Hepatocyte (in vitro differentiated cells): ENCODE data around the gene OVOL2. TPM values are rescaled to one million over a fixed set of nuclear protein-coding genes. Genes with fewer than 3 reads are reported as not detected.
"Not testable (repeated sequence)": the region's sequence is repeated elsewhere in the genome, so short reads cannot be mapped to it uniquely, and the experiment has no call there.

ENCODE experiments used
- DNase-seq: peaks from one replicate; pipeline ENCODE4 v3.0.0-alpha.2; 2016; ENCODE audit warnings: low spot score
- H2AFZ ChIP-seq: fragments of 200-600 bp; sonication (generic); 2 replicates; pipeline ENCODE4 v1.6.0; 2016; ENCODE audit warnings: antibody characterized with exemption, mild to moderate bottlenecking
- H3K27ac ChIP-seq: fragments of 200-600 bp; sonication (generic); 2 replicates; pipeline ENCODE4 v1.5.1; 2016; ENCODE audit warnings: mild to moderate bottlenecking
- H3K27me3 ChIP-seq: fragments of 200-600 bp; sonication (generic); 2 replicates; pipeline ENCODE4 v1.6.1; 2016
- H3K36me3 ChIP-seq: fragments of 200-600 bp; sonication (generic); replicated peaks from 2 replicates; pipeline ENCODE4 v1.5.1; 2016; ENCODE audit warnings: low read depth; ENCODE audit not compliant: insufficient read depth
- H3K4me1 ChIP-seq: fragments of 200-600 bp; sonication (generic); 2 replicates; pipeline ENCODE4 v1.5.1; 2016; ENCODE audit warnings: mild to moderate bottlenecking, moderate library complexity; ENCODE audit not compliant: insufficient read depth
- H3K4me2 ChIP-seq: fragments of 200-600 bp; sonication (generic); 2 replicates; pipeline ENCODE4 v1.6.0; 2016
- H3K4me3 ChIP-seq: fragments of 200-600 bp; sonication (generic); 2 replicates; pipeline ENCODE4 v1.5.1; 2016; ENCODE audit warnings: mild to moderate bottlenecking
- H3K79me2 ChIP-seq: fragments of 200-600 bp; sonication (generic); 2 replicates; pipeline ENCODE4 v1.6.0; 2017; ENCODE audit warnings: mild to moderate bottlenecking
- H3K9me2 ChIP-seq: fragments of 200-600 bp; sonication (generic); replicated peaks from 2 replicates; pipeline ENCODE4 v1.6.0; 2017; ENCODE audit warnings: mild to moderate bottlenecking; ENCODE audit not compliant: insufficient read depth
- H3K9me3 ChIP-seq: fragments of 200-600 bp; sonication (generic); 2 replicates; pipeline ENCODE4 v1.5.1; 2016; ENCODE audit warnings: low read depth, mild to moderate bottlenecking
- H4K20me1 ChIP-seq: fragments of 200-600 bp; sonication (generic); 2 replicates; pipeline ENCODE4 v1.6.0; 2016; ENCODE audit warnings: mild to moderate bottlenecking; ENCODE audit not compliant: insufficient read depth, poor library complexity, severe bottlenecking
- EZH2 ChIP-seq: fragments of 200-600 bp; sonication (generic); IDR thresholded peaks from 2 replicates; pipeline ENCODE4 v1.6.1; 2016; ENCODE audit warnings: antibody characterized with exemption, mild to moderate bottlenecking, borderline replicate concordance
- EZH2phosphoT487 ChIP-seq: fragments of 200-600 bp; sonication (generic); IDR thresholded peaks from one replicate; pipeline ENCODE4 v1.6.1; 2018; ENCODE audit warnings: antibody characterized with exemption, mild to moderate bottlenecking, low read depth, moderate library complexity; ENCODE audit not compliant: unreplicated experiment, severe bottlenecking
- WGBS: methylation state at CpG from one replicate; pipeline ENCODE4 v1.1.6; 2016; ENCODE audit warnings: low lambda C conversion rate; ENCODE audit errors: missing lambda C conversion rate; 5-methylcytosine and 5-hydroxymethylcytosine counted together
- polyA plus RNA-seq: library from polyadenylated mRNA; unstranded; fragments of >200 nt; fragmentation: Nextera tagmentation; extraction: Ambion mirVana; gene quantifications from 2 replicates; pipeline ENCODE4 v1.2.1, GENCODE V29; 2016
- total RNA-seq: library from RNA; depleted of rRNA; stranded (reverse); fragments of >200 nt; gene quantifications from 2 replicates; pipeline ENCODE4 v1.2.3, GENCODE V29; 2014
- TF ChIP-seq, protein P1 (sequence below): fragments of 200-600 bp; sonication (generic); IDR thresholded peaks from 2 replicates; pipeline ENCODE4 v1.5.1; 2016; ENCODE audit warnings: antibody characterized with exemption, mild to moderate bottlenecking; ENCODE audit not compliant: poor library complexity

OVOL2 gene
- total and polyA plus RNA-seq, 2 experiments from 2014 or later, result 1.4 to 1.9 TPM

DNA sequence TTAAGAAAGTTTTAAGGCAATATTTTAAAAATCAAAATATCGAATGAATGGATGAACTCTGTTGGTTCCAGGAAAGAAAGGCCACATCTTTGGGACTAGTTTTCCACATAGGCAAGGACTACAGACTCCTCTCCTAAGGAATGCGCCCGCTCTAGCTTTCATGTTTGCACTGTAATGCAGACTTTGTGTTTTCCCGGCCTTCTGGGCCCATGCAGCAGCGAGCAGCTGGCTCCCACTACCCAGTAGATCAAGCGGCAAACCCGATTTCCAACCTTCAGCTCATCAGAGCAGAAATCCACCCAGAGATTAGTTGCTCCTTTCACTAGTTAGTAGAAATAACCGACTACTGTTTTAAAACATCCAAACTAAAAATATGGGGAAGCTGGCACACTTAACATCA is 27.7 kb downstream of the OVOL2 start:
- H3K36me3 ChIP-seq, result no peaks in the 10 kb centered on the region
- H3K27me3 ChIP-seq, result no peaks in the 10 kb centered on the region
- no peak overlapping the region for H3K27ac ChIP-seq
- H3K4me1 ChIP-seq, result peaks cover 11% of the 10 kb centered on the region
- DNase-seq, result no peak
- no peak overlapping the region for H3K4me2 ChIP-seq
- H3K4me3 ChIP-seq, result no peak overlapping the region
- TF ChIP-seq, protein P1, sequence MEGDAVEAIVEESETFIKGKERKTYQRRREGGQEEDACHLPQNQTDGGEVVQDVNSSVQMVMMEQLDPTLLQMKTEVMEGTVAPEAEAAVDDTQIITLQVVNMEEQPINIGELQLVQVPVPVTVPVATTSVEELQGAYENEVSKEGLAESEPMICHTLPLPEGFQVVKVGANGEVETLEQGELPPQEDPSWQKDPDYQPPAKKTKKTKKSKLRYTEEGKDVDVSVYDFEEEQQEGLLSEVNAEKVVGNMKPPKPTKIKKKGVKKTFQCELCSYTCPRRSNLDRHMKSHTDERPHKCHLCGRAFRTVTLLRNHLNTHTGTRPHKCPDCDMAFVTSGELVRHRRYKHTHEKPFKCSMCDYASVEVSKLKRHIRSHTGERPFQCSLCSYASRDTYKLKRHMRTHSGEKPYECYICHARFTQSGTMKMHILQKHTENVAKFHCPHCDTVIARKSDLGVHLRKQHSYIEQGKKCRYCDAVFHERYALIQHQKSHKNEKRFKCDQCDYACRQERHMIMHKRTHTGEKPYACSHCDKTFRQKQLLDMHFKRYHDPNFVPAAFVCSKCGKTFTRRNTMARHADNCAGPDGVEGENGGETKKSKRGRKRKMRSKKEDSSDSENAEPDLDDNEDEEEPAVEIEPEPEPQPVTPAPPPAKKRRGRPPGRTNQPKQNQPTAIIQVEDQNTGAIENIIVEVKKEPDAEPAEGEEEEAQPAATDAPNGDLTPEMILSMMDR, result no peak
- TF ChIP-seq EZH2 (no peak), EZH2phosphoT487 (no peak)
- no peaks in the 10 kb centered on the region for H4K20me1 ChIP-seq
- no peaks in the 10 kb centered on the region for H3K79me2 ChIP-seq
- no peaks in the 10 kb centered on the region for H3K9me2 ChIP-seq
- WGBS, result 72% methylated on average over 8 of the region's 8 CpGs
- H3K9me3 ChIP-seq, result no peaks in the 10 kb centered on the region
- no peak overlapping the region for H2AFZ ChIP-seq

DNA sequence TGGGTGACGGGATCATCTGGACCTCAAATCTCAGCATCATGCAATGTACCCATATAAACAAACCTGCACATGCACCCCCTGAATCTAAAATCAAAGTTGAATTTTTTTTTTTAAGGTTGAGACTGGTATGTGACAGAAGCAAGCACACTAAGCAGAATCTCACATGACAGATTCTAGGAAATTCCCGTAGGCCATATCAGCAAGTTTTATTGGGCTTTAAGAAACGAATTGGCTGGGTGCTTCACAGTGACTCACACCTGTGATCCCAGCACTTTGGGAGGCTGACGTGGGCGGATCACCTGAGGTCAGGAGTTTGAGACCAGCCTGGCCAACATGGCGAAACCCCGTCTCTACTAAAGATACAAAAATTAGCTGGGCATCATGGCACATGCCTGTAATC is 30.7 kb downstream of the OVOL2 start:
- H3K79me2 ChIP-seq, H3K9me3 ChIP-seq, H4K20me1 ChIP-seq, H3K27ac ChIP-seq, H3K4me3 ChIP-seq, H3K4me1 ChIP-seq, DNase-seq, H3K36me3 ChIP-seq, H3K4me2 ChIP-seq, H2AFZ ChIP-seq, H3K27me3 ChIP-seq, H3K9me2 ChIP-seq: not testable (repeated sequence)
- WGBS, result 82% methylated on average over 7 of the region's 7 CpGs

DNA sequence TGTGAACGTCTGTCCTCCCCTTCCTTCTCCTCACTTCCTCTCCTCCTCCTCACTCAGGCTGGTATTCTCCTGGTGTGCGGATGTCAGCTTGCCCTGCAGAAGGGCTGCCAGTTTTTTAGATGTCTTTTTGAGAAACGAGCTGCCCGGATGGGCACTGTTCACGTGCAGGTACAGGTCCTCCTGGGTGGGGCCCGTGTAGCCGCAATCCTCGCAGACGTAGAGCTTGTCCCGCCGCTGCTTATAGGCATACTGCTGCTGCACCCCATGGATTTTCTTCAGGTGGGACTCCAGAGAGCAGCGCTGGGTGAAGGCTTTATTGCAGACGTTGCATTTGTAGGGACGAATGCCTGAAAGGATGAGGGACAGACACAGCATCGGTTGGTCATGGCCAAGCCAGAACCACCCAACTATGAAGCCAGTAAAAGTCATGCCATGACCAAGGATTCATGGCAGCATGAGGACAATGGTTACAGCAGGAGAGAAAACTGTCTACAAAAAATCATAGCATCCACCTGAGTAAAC is 33.0 kb downstream of the OVOL2 start:
- Histone ChIP-seq H3K4me2 (no peak overlapping the region), H3K9me2 (no peaks in the 10 kb centered on the region), H3K4me3 (no peak overlapping the region), H3K27ac (no peak overlapping the region), H4K20me1 (no peaks in the 10 kb centered on the region), H3K9me3 (no peaks in the 10 kb centered on the region), H3K36me3 (no peaks in the 10 kb centered on the region), H3K4me1 (no peaks in the 10 kb centered on the region), H3K27me3 (no peaks in the 10 kb centered on the region), H3K79me2 (no peaks in the 10 kb centered on the region), H2AFZ (no peak overlapping the region)
- TF ChIP-seq, protein P1, result no peak
- no peak for TF ChIP-seq EZH2
- TF ChIP-seq EZH2phosphoT487, result no peak
- 92% methylated on average over 15 of the region's 15 CpGs for WGBS
- DNase-seq, result no peak

DNA sequence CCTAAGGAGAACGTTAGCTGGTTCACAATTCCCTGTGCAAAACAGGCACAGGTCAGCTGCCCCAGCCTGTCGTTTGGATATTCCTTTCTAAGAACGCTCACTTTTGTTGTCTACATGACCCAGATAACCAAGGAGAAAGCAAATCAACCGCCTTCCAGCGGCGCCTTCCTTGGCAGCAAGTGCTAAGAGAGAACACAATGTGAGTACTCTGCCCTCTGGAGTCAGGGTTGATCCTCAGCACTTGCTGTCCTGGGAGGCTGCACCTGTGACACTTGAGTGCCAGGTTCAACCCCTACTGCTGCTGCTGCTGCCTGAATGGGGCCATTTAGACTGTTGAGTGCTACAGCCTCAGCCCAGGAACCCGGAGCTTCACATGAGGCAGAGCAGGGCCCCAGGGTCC is 36.8 kb downstream of the OVOL2 start:
- no peak overlapping the region for H2AFZ ChIP-seq
- no peak overlapping the region for H3K27ac ChIP-seq
- no peak overlapping the region for H3K4me2 ChIP-seq
- no peaks in the 10 kb centered on the region for H4K20me1 ChIP-seq
- H3K36me3 ChIP-seq, result no peaks in the 10 kb centered on the region
- no peaks in the 10 kb centered on the region for H3K9me3 ChIP-seq
- no peaks in the 10 kb centered on the region for H3K27me3 ChIP-seq
- TF ChIP-seq EZH2phosphoT487 (no peak), EZH2 (no peak)
- TF ChIP-seq, protein P1, result no peak
- no peaks in the 10 kb centered on the region for H3K79me2 ChIP-seq
- WGBS, result 92% methylated on average over 7 of the region's 7 CpGs
- DNase-seq, result no peak
- H3K4me1 ChIP-seq, result no peaks in the 10 kb centered on the region
- H3K9me2 ChIP-seq, result no peaks in the 10 kb centered on the region
- no peak overlapping the region for H3K4me3 ChIP-seq
